HepG2 (cell line): Measurements from ENCODE around the gene TGDS.

Experiments used
- CBFB ChIP-seq: sonication (generic); formaldehyde crosslinking; IDR thresholded peaks from 2 replicates; pipeline ENCODE4 v1.4.0; 2020; ENCODE audit warnings: missing genetic modification reagents
- CTCF ChIP-seq: sonication (generic); formaldehyde crosslinking; IDR thresholded peaks from 2 replicates; pipeline ENCODE4 v1.5.0; 2020; ENCODE audit warnings: mild to moderate bottlenecking, missing genetic modification reagents, moderate library complexity
- E2F1 ChIP-seq: sonication (generic); formaldehyde crosslinking; IDR thresholded peaks from 2 replicates; pipeline ENCODE4 v1.5.0; 2020; ENCODE audit warnings: missing genetic modification reagents
- IRF2 ChIP-seq: IDR thresholded peaks from 2 replicates; pipeline ENCODE4 v1.6.1; 2018; ENCODE audit warnings: missing genetic modification reagents, missing compliant biosample characterization
- KLF16 ChIP-seq, 2 experiments: sonication (generic) in 1 of 2; formaldehyde crosslinking in 1 of 2; IDR thresholded peaks; 2 replicates each; pipeline versions ENCODE4 v1.6.1 to v1.8.0; 2016 to 2023; ENCODE audit warnings: missing genetic modification reagents in 2 of 2, missing compliant biosample characterization in 1 of 2
- MYC ChIP-seq: sonication (generic); formaldehyde crosslinking; IDR thresholded peaks from 2 replicates; pipeline ENCODE4 v1.9.0; 2021; ENCODE audit warnings: missing genetic modification reagents, borderline replicate concordance
- MZF1 ChIP-seq: sonication (generic); formaldehyde crosslinking; IDR thresholded peaks from 2 replicates; pipeline ENCODE4 v1.8.1; 2023; ENCODE audit warnings: mild to moderate bottlenecking, missing genetic modification reagents, borderline replicate concordance
- SMAD3 ChIP-seq: sonication (generic); formaldehyde crosslinking; IDR thresholded peaks from 2 replicates; pipeline ENCODE4 v1.4.0; 2020; ENCODE audit warnings: missing genetic modification reagents
- SRSF9 ChIP-seq: fragments of 200-400 bp; formaldehyde crosslinking; IDR thresholded peaks from 2 replicates; pipeline ENCODE4 v1.6.1; 2018; ENCODE audit warnings: borderline replicate concordance, mild to moderate bottlenecking, low read depth, low read length; ENCODE audit not compliant: insufficient read depth, poor library complexity, severe bottlenecking
- ZFP36L2 ChIP-seq: sonication (generic); formaldehyde crosslinking; IDR thresholded peaks from 2 replicates; pipeline ENCODE4 v1.4.0; 2020; ENCODE audit warnings: missing genetic modification reagents
- ZFP91 ChIP-seq: sonication (generic); formaldehyde crosslinking; IDR thresholded peaks from 2 replicates; pipeline ENCODE4 v1.9.0; 2022; ENCODE audit warnings: missing genetic modification reagents, mild to moderate bottlenecking, borderline replicate concordance
- ZNF616 ChIP-seq: sonication (generic); formaldehyde crosslinking; IDR thresholded peaks from 2 replicates; pipeline ENCODE4 v1.5.0; 2020; ENCODE audit warnings: low read depth, mild to moderate bottlenecking, missing genetic modification reagents
- ZNF878 ChIP-seq: sonication (generic); formaldehyde crosslinking; IDR thresholded peaks from 2 replicates; pipeline ENCODE4 v1.8.1; 2023; ENCODE audit warnings: mild to moderate bottlenecking, missing genetic modification reagents, moderate library complexity

- TF ChIP-seq IRF2 (CRISPR knock-in tag): no peak
- no peak for TF ChIP-seq KLF16 (CRISPR knock-in tag; IDR thresholded peaks at IDR 0.05)
- no peak for TF ChIP-seq MZF1
- TF ChIP-seq CBFB (CRISPR knock-in tag): no peak
- TF ChIP-seq ZFP36L2 (CRISPR knock-in tag): no peak
- TF ChIP-seq SRSF9: no peak
- TF ChIP-seq ZNF616: no peak
- TF ChIP-seq E2F1 (CRISPR knock-in tag): no peak
- TF ChIP-seq SMAD3 (CRISPR knock-in tag): no peak
- TF ChIP-seq CTCF (CRISPR knock-in tag): no peak
- TF ChIP-seq MYC: no peak
- TF ChIP-seq ZNF878 (CRISPR knock-in tag): no peak
- no peak for TF ChIP-seq ZFP91 (CRISPR knock-in tag)
Observed at GRCh38 chr13:94599877-94600276, 3.9 kb upstream of the TGDS start.
